Endothelial cell (in vitro differentiated cells): ENCODE data around the gene BCL2A1. TPM values are rescaled to one million over a fixed set of nuclear protein-coding genes. Genes with fewer than 3 reads are reported as not detected.

Experiments used
- DNase-seq: peaks from one replicate; pipeline ENCODE4 v3.0.0; 2021; ENCODE audit warnings: low spot score
- H3K27ac Mint-ChIP-seq: one replicate; pipeline ENCODE4 v1.8.0; 2021; ENCODE audit warnings: mixed read lengths, inconsistent platforms; ENCODE audit not compliant: unreplicated experiment
- H3K27me3 Mint-ChIP-seq: one replicate; pipeline ENCODE4 v1.8.0; 2021; ENCODE audit warnings: mild to moderate bottlenecking, moderate library complexity, mixed read lengths, inconsistent platforms; ENCODE audit not compliant: unreplicated experiment
- H3K36me3 Mint-ChIP-seq: one replicate; pipeline ENCODE4 v1.8.0; 2021; ENCODE audit warnings: mild to moderate bottlenecking, low read depth, mixed read lengths, inconsistent platforms; ENCODE audit not compliant: unreplicated experiment
- H3K4me1 Mint-ChIP-seq: one replicate; pipeline ENCODE4 v1.8.0; 2021; ENCODE audit warnings: mild to moderate bottlenecking, mixed read lengths, inconsistent platforms; ENCODE audit not compliant: unreplicated experiment
- H3K4me3 Mint-ChIP-seq: one replicate; pipeline ENCODE4 v1.8.0; 2021; ENCODE audit warnings: mild to moderate bottlenecking, mixed read lengths, inconsistent platforms; ENCODE audit not compliant: unreplicated experiment
- H3K9me3 Mint-ChIP-seq: one replicate; pipeline ENCODE4 v1.8.0; 2021; ENCODE audit warnings: mixed read lengths, inconsistent platforms; ENCODE audit not compliant: unreplicated experiment
- total RNA-seq: library from RNA; stranded (reverse); fragmentation: NEBNext Ultra II Directional; extraction: Animal tissue kit (Norgen Biotek cat#: 25700); gene quantifications from one replicate; pipeline ENCODE4 v1.2.1, GENCODE V29; 2021; ENCODE audit not compliant: unreplicated experiment
- TF ChIP-seq, protein P1 (sequence below): fragments of 200-600 bp; sonication (generic); IDR thresholded peaks from one replicate; pipeline ENCODE4 v1.5.0; 2021; ENCODE audit warnings: antibody characterized with exemption; ENCODE audit not compliant: unreplicated experiment

BCL2A1 gene
- total RNA-seq, 1 donor from 2014 or later, result 2.1 TPM

DNA sequence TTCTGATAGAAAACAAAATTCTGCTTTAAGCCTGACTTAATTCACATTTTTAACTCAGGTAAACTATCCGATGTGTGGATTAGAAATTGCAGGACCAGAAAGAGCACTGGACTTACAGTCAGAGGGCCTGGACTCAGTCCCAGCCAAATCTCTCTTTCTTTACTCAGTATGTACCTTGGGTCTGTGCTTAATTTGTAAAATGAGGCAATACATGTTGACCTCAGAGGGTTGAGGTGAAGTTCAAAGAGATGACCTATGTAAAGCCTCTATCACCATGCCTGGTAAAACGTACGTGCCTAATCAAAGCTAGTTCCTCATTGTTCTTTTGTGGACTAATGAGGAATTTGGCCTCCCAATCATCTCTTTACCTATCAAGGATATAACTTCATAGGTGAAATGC, 1.9 kb upstream of the BCL2A1 start:
- peaks cover 39% of the 10 kb centered on the region for H3K4me1 Mint-ChIP-seq

DNA sequence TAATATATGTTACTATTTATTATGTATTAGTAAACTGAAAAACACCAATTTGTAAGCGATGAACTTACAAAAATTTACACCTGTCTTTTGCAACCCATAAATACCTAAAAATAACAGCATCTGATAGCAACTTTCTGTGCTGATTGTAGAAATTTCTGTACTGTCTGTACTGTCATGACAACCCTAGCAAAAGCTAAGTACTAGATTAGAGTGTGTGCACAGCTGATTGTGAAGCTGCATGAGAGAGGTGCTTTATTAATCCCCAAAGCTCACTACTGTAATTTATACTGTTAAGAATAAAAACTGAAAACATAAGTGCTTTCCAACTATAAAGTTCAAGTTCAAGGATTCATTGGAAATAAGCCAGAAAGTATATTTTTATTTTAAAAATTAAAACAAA, 815 bp downstream of the BCL2A1 start:
- Mint-ChIP-seq H3K27me3 (no peaks in the 10 kb centered on the region), H3K4me1 (peaks cover 48% of the 10 kb centered on the region), H3K27ac (no peak overlapping the region), H3K9me3 (no peaks in the 10 kb centered on the region), H3K36me3 (peaks cover 3% of the 10 kb centered on the region), H3K4me3 (no peak overlapping the region)
- DNase-seq, result no peak
- TF ChIP-seq, protein P1, sequence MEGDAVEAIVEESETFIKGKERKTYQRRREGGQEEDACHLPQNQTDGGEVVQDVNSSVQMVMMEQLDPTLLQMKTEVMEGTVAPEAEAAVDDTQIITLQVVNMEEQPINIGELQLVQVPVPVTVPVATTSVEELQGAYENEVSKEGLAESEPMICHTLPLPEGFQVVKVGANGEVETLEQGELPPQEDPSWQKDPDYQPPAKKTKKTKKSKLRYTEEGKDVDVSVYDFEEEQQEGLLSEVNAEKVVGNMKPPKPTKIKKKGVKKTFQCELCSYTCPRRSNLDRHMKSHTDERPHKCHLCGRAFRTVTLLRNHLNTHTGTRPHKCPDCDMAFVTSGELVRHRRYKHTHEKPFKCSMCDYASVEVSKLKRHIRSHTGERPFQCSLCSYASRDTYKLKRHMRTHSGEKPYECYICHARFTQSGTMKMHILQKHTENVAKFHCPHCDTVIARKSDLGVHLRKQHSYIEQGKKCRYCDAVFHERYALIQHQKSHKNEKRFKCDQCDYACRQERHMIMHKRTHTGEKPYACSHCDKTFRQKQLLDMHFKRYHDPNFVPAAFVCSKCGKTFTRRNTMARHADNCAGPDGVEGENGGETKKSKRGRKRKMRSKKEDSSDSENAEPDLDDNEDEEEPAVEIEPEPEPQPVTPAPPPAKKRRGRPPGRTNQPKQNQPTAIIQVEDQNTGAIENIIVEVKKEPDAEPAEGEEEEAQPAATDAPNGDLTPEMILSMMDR, result no peak

More for the DNA sequence above, 1.9 kb upstream of the BCL2A1 start:
- no peak for DNase-seq
- no peak overlapping the region for H3K4me3 Mint-ChIP-seq
- H3K27ac Mint-ChIP-seq, result no peak overlapping the region
- TF ChIP-seq, protein P1, result no peak
- H3K9me3 Mint-ChIP-seq, result no peaks in the 10 kb centered on the region
- H3K27me3 Mint-ChIP-seq, result peaks cover 2% of the 10 kb centered on the region
- H3K36me3 Mint-ChIP-seq, result peaks cover 3% of the 10 kb centered on the region

DNA sequence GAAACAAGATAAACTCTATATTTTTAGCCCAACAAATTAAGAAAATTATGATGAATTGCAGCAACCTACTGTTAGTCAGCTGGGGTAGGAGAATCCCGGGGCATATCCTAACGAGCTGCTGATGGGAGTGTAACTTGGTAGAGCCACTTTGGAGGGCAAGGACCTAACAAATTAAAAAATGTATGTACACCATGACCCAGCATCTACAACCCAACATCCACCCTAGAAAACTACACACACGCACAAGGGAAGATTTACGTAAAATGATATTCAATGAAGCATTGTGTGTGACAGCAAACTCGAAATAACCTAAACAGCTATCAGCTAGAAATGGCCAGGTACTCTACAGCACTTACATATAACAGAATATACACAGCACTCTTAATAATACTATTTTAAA, 1.9 kb downstream of the BCL2A1 start:
- H3K9me3 Mint-ChIP-seq, result no peaks in the 10 kb centered on the region
- peaks cover 48% of the 10 kb centered on the region for H3K4me1 Mint-ChIP-seq
- H3K27me3 Mint-ChIP-seq, result no peaks in the 10 kb centered on the region
- no peak overlapping the region for H3K4me3 Mint-ChIP-seq
- TF ChIP-seq, protein P1, result no peak
- H3K27ac Mint-ChIP-seq, result no peak overlapping the region
- H3K36me3 Mint-ChIP-seq, result peaks cover 3% of the 10 kb centered on the region
- no peak for DNase-seq

DNA sequence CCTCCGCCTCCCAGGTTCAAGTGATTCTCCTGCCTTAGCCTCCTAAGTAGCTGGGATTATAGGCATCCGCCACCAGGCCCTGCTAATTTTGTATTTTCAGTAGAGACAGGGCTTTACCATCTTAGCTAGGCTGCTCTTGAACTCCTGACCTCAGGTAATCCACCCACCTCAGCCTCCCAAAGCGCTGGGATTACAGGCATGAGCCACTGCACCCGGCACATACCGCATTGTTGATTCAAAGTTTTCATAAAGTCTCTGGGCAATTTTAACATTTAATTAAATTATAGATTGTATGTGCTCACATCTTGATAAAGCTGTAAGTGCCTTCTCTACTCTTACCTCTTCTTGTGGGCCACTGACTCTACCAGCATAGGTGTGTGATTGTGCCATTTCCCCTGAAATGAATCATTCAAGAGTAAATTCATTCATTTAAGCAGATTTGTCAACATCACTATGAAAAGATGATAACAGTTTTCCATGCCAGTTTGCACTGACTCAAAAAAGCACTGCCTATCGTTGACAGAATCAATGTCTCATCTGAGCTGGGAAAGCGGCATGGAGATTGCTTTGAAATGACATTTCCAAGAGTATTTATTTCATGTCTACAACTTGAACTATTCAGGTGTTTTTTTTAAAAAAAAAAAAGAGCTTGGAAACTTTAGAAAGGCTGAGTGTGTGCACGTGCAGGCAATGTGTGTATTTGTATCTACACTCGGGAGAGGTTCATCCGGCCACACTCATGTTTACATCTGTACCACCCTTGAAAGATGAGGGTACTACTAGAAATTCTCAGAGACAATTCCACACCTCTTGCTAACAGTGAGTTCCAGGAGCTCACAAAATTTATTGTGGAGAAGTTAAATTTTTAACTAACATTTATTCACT, 3.5 kb downstream of the BCL2A1 start:
- Mint-ChIP-seq H3K9me3 (no peaks in the 10 kb centered on the region), H3K36me3 (no peaks in the 10 kb centered on the region), H3K4me1 (peaks cover 40% of the 10 kb centered on the region), H3K27me3 (no peaks in the 10 kb centered on the region), H3K27ac (no peak overlapping the region), H3K4me3 (no peak overlapping the region)
- TF ChIP-seq, protein P1, result no peak
- no peak for DNase-seq

DNA sequence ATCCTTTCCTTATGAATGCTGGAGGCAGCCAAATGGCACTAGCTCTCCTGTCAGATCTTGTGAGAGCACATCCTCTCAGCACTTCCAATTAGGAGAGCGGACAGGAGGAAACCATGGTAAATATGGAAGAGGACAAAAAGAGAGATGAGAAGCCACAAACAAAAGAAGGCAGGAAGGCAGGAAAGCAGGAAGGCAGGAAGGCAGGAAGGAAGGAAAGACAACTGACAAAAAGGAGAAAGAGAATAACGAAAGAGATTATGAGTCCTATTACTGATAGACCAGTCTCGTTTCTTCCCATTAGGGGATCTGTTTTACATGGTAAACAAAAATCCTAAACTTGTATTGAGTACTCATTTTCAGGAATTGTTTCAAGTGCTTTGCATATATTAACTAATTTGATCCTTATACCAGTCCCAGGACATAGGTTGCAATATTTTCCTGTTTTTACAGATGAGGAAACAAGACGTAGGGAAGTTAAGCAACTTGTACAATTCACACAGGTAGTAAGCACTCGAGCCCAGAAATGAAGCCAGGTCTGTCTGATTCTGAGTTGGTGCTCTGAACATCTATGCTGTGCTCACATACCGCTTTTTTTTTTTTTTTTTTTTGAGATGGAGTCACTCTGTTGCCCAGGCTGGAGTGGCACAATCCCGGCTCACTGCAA, 4.2 kb downstream of the BCL2A1 start:
- DNase-seq, result no peak
- Mint-ChIP-seq H3K4me3 (no peak overlapping the region), H3K9me3 (no peaks in the 10 kb centered on the region), H3K27ac (peak overlapping the region; percentile 58), H3K27me3 (no peaks in the 10 kb centered on the region), H3K36me3 (no peaks in the 10 kb centered on the region), H3K4me1 (peaks cover 43% of the 10 kb centered on the region)
- TF ChIP-seq, protein P1, result no peak
